GM12878 (cell line): ENCODE data around the gene TAX1BP1.

ENCODE experiments used
- BCL3 ChIP-seq: IDR thresholded peaks from 2 replicates; pipeline ENCODE4 v1.6.1; 2011; ENCODE audit warnings: borderline replicate concordance, low read depth, mild to moderate bottlenecking, moderate library complexity, low read length; ENCODE audit not compliant: insufficient read depth, poor library complexity, severe bottlenecking
- CBX3 ChIP-seq: fragments of 200-600 bp; sonication (generic); IDR thresholded peaks from 2 replicates; pipeline ENCODE4 v1.6.1; 2016; ENCODE audit warnings: low read depth, borderline replicate concordance
- CEBPB ChIP-seq, 2 experiments: fragments of 150-350 bp in 1 of 2; IDR thresholded peaks; 2 replicates each; pipeline ENCODE4 v1.6.1; 2012 to 2014; ENCODE audit warnings: low read depth in 2 of 2, low read length in 2 of 2, borderline replicate concordance in 1 of 2, inconsistent platforms in 1 of 2
- CTCF ChIP-seq, 3 experiments: IDR thresholded peaks in 2 of 3; conservative IDR thresholded peaks in 1 of 3; 2 replicates each; pipeline ENCODE4 v1.5.1; 2011; ENCODE audit warnings: low read depth in 3 of 3, low read length in 3 of 3, mild to moderate bottlenecking in 3 of 3, control low read depth in 2 of 3, moderate library complexity in 2 of 3, inconsistent platforms in 1 of 3, mixed read lengths in 1 of 3; ENCODE audit not compliant: control insufficient read depth in 2 of 3, insufficient read depth in 1 of 3; ENCODE audit errors: extremely low read depth in 1 of 3
- ESRRA ChIP-seq: IDR thresholded peaks from 2 replicates; pipeline ENCODE4 v1.6.1; 2012; ENCODE audit warnings: mild to moderate bottlenecking, low read length, improper control_type of control experiment
- GATAD2B ChIP-seq: fragments of 450-650 bp; conservative IDR thresholded peaks from 2 replicates; pipeline ENCODE4 v1.6.1; 2017; ENCODE audit warnings: low read depth, mild to moderate bottlenecking, moderate library complexity
- POLR2AphosphoS2 ChIP-seq: IDR thresholded peaks from 2 replicates; pipeline ENCODE4 v1.6.1; 2011; ENCODE audit warnings: low read depth, mild to moderate bottlenecking, low read length, improper control_type of control experiment, moderate library complexity
- SP1 ChIP-seq: IDR thresholded peaks from one replicate; pipeline ENCODE4 v1.6.1; 2011; ENCODE audit warnings: low read depth, low read length
- ZBTB33 ChIP-seq: fragments of 450-650 bp; IDR thresholded peaks from 2 replicates; pipeline ENCODE4 v1.6.1; 2017; ENCODE audit warnings: mild to moderate bottlenecking
- ZNF274 ChIP-seq: IDR thresholded peaks from one replicate; pipeline ENCODE4 v1.8.0; 2011; ENCODE audit not compliant: insufficient read length, insufficient read depth

- TF ChIP-seq BCL3 (no peak), POLR2AphosphoS2 (no peak), CEBPB (IDR thresholded peaks at IDR 0.05; ENCODE audit: borderline replicate concordance in 1 of 2, low read depth in 2 of 2, low read length in 2 of 2) (no peak), SP1 (no peak), CBX3 (no peak), CTCF (IDR thresholded peaks at IDR 0.05 in 2 of 3, conservative IDR thresholded peaks at IDR 0.05 in 1 of 3; ENCODE audit: control insufficient read depth in 2 of 3, extremely low read depth in 1 of 3, insufficient read depth in 1 of 3, low read depth in 3 of 3, low read length in 3 of 3) (no peak), ESRRA (no peak), ZNF274 (no peak), GATAD2B (no peak), ZBTB33 (no peak)
Observed at GRCh38 chr7:27836536-27836935, 96.6 kb downstream of the TAX1BP1 start.
